22Rv1 (cell line): ENCODE measurements around the gene GTF2F2.

Experiments
- ZFX ChIP-seq: fragments of 450-650 bp; IDR thresholded peaks from 2 replicates; pipeline ENCODE4 v1.6.1; 2017; ENCODE audit warnings: antibody characterized with exemption, borderline replicate concordance
- TF ChIP-seq, protein P1 (sequence below): fragments of 450-650 bp; IDR thresholded peaks from 2 replicates; pipeline ENCODE4 v1.5.1; 2017; ENCODE audit warnings: mild to moderate bottlenecking

DNA sequence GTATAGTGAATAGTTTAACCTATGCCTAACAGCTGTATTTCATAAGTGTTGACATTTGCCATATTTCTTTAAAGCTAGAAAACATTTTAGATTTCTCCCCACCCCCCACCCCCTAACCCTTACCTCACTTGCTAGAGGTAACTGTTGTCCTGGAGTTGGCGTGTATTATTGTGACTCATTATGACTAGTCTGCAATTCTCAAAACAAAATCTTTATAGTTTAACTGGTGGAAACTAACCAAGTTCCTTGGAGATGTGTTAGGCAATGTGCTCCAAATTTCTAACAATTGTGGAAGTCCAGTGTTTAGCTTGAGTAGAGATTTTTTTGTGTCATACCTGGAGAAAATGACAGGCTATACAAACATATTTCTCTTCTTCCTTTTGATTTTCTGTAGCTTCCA lies 42.5 kb downstream of the GTF2F2 start:
- TF ChIP-seq, protein P1, sequence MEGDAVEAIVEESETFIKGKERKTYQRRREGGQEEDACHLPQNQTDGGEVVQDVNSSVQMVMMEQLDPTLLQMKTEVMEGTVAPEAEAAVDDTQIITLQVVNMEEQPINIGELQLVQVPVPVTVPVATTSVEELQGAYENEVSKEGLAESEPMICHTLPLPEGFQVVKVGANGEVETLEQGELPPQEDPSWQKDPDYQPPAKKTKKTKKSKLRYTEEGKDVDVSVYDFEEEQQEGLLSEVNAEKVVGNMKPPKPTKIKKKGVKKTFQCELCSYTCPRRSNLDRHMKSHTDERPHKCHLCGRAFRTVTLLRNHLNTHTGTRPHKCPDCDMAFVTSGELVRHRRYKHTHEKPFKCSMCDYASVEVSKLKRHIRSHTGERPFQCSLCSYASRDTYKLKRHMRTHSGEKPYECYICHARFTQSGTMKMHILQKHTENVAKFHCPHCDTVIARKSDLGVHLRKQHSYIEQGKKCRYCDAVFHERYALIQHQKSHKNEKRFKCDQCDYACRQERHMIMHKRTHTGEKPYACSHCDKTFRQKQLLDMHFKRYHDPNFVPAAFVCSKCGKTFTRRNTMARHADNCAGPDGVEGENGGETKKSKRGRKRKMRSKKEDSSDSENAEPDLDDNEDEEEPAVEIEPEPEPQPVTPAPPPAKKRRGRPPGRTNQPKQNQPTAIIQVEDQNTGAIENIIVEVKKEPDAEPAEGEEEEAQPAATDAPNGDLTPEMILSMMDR: no peak
- TF ChIP-seq ZFX: no peak
